ENCODE results near the gene DOC2A.
"Not testable (repeated sequence)": the region's sequence is repeated elsewhere in the genome, so short reads cannot be mapped to it uniquely, and the experiment has no call there.

DOC2A gene

DNA sequence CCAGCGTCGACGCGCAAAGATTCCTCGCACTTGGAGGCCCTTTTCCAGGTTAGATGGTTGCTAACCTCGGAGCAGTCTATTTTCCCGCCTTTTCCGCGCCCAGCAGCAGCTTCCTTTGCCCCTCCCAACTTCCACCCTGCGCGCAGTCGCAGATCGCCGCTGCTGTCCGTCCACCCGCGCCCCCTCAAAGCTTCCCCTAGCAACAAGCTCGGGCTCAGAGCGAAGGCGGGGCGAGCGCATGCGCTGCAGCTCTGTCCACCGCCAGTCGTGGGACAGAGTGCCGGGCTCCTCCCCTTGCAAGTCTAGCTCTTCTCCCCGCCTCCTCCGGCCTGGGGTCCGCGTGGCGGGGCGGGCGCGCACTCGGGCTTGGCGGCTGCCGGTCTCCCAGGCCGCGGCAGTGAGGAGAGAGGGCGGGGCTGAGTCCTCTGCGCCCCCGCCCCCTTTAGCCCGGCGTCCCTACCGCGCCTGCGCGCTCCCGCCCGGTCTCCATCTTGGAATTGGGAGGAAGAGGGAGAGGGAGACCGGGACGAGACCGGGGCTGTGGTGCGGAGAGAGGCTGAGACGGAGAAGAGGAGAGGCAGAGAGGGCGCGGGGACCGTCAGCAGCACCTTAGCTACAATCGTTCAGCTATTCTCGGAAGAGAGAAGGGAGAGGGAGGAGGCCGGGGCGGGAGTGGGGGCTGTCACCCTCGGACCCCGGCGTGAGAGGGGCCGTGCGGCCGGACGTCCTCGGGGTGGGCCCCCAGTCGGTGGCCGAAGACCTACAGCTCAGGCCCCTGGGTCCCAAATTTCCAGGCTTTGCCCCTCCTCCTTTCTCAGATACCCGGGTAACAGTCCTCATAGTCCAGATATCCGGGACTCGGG lies 37.2 kb downstream of the DOC2A start, which contains the start of gene TAOK2:
TAOK2 (plus strand) TSS at position 485 of the 863 bp plus-strand sequence. CDS start 3,905 bp downstream, outside the sequence.
- peak; percentile 100 for DNase-seq (ENCODE audit: low spot score)

DNA sequence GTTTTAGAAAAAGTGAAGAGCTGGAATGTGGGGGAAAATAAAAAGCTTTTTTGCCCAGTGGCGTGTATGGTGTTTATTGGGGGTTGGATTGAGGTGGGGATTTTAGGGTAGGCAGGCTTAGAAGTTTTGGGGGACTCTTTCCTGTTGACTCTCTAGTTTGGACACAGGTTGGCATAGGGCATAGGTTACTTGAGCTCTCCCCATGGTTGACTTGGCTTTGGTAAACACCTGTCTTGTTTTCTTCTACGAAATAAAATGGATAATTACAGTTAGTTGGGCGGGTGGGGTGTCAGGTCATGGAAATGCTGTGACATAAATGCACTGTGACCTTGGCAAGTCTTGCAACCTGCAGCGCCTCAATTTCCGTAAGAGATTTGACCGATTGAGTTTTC lies 37.8 kb downstream of the DOC2A start:
- peak; percentile 1 for DNase-seq (ENCODE audit: low spot score)

- DNase-seq (ENCODE audit: low spot score) = no peak
Measured at GRCh38 chr16:29972500-29972899, 38.3 kb downstream of the DOC2A start.

- DNase-seq (ENCODE audit: low spot score) = no peak
Measured at GRCh38 chr16:29971304-29971703, 39.5 kb downstream of the DOC2A start.

DNA sequence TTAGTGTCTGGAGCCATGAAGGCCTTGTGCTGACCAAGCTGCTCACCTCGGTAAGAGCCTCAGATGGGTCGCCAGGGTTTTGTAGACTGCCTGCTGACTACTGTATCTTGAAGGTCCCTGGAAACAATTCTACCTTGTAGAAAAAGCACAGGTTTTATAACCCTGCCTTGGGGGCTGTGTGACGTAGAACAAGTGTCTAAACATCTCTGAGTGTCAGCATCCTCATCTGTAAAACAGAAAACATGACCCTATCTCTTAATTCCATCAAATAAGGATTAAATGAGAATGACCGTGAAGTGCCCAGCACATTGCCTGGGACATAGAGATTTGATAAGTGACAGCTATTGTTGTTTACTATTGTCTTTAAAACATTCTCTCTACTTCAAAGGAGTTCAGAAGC lies 42.6 kb downstream of the DOC2A start:
- DNase-seq (ENCODE audit: low spot score) = no peak

DNA sequence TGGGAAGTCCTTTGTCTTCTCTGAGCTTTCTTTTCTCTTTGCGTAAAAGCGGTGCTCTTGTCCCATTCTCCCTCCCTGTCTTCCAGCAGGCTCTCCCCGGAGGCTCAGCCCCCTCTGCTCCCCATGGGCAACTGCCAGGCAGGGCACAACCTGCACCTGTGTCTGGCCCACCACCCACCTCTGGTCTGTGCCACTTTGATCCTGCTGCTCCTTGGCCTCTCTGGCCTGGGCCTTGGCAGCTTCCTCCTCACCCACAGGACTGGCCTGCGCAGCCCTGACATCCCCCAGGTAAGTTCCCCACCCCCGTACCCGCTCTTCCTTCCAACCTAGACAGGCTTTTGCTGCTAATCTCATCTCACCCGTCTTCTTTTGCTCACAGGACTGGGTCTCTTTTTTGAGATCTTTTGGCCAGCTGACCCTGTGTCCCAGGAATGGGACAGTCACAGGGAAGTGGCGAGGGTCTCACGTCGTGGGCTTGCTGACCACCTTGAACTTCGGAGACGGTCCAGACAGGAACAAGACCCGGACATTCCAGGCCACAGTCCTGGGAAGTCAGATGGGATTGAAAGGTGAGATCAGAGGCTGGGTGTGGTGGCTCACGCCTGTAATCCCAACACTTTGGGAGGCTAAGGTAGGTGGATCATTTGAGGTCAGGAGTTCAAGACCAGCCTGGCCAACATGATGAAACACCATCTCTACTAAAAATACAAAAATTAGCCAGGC lies 47.6 kb downstream of the DOC2A start:
- no peak for DNase-seq (ENCODE audit: low spot score)

GRCh38 chr16:29962344-29962994 lies 48.4 kb downstream of the DOC2A start:
- no peak for DNase-seq (ENCODE audit: low spot score)

GRCh38 chr16:29961479-29962343 lies 49.1 kb downstream of the DOC2A start, which contains the start of gene TMEM219:
TSS of gene TMEM219 (plus strand) at chr16:29962079. CDS start at chr16:29963144, 1,065 bp downstream.
- DNase-seq (ENCODE audit: low spot score) = peak; percentile 99

DNA sequence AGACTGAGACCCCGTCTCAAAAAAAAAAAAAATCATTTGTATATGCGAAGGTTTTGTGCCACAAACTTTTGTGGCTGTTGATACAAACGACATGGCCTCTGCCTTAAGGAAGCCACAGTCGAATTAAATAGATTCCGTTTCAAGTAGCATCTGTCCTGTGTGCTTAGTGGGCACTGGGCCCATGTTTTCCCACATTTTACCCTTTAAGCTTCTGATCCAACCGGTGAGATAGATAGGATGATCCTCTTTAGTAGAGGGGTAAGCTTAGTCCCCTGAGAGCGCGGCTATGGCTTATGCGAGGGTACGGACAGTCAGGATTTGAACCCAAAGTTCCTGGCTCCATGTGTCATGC lies 49.7 kb downstream of the DOC2A start:
- DNase-seq (ENCODE audit: low spot score) = no peak

DNA sequence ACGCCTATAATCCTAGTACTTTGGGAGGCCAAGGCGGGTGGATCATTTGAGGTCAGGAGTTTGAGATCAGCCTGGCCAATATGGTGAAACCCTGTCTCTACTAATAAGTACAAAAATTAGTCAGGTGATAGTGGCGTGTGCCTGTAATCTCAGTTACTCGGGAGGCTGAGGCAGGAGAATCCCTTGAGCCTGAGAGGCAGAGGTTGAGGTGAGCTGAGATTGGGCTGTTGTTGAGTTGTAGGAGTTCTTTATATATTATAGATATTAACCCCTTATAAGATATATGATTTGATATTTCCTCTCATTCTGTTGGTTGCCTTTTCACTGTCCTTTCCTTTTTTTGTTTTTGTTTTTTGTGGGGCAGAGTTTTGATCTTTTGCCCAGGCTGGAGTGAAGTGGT lies 51.0 kb downstream of the DOC2A start:
- not testable (repeated sequence) for DNase-seq (ENCODE audit: low spot score)

DNA sequence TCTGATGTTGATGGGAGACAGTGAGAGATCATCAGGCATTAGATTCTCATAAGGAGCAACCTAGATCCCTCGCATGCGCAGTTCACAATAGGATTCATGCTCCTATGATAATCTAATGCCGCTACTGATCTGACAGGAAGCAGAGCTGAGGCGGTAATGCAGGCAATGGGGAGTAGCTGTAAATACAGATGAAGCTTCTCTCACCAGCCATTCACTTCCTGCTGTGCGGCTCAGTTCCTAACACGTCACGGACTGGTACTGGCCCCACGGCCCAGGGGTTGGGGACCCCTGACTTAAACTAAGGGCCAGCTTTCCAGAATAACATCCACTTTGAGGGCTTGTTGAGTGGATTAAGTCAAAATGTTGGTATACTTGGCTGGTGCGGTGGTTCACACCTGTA lies 51.5 kb downstream of the DOC2A start:
- DNase-seq (ENCODE audit: low spot score) = no peak

- DNase-seq (ENCODE audit: low spot score) = no peak
Measured at GRCh38 chr16:29958756-29959155, 52.1 kb downstream of the DOC2A start.
